Astrocyte (in vitro differentiated cells and primary cell): ENCODE data around the gene MYO15A.

Source experiments
- CTCF ChIP-seq: IDR thresholded peaks from 2 replicates; pipeline ENCODE4 v1.5.1; 2011; ENCODE audit warnings: low read depth, mild to moderate bottlenecking, inconsistent platforms, low read length, moderate library complexity; ENCODE audit not compliant: insufficient read depth
- EZH2 ChIP-seq: IDR thresholded peaks from 2 replicates; pipeline ENCODE4 v1.6.1; 2012; ENCODE audit warnings: mild to moderate bottlenecking, low read length, inconsistent platforms; ENCODE audit not compliant: insufficient read depth

- TF ChIP-seq CTCF: no peak
- no peak for TF ChIP-seq EZH2
Observed at GRCh38 chr17:18185391-18185790, 76.8 kb downstream of the MYO15A start.
